Activated CD8-positive, alpha-beta T cell treated with anti-CD3 and anti-CD28 coated beads for 36 hours (primary cell): ENCODE results near the gene OPCML. TPM values are rescaled to one million over a fixed set of nuclear protein-coding genes. Genes with fewer than 3 reads are reported as not detected.

Experiments
- ATAC-seq: fragments of 200-7000 bp; cut with Tn5 transposase; one replicate; pipeline ENCODE4 v1.10.0; 2021; ENCODE audit warnings: mild to moderate bottlenecking, moderate library complexity
- CTCF ChIA-PET: fragments of 350-600 bp; sonication (Branson Sonifier 250); formaldehyde crosslinking; loops from one replicate; lab custom pipeline; 2021; ENCODE audit warnings: antibody characterized with exemption; lab: Charles Lee
- POLR2A ChIA-PET: fragments of 350-600 bp; sonication (Branson Sonifier 250); formaldehyde crosslinking; loops from one replicate; lab custom pipeline; 2021; ENCODE audit warnings: antibody characterized with exemption; lab: Charles Lee
- DNase-seq: peaks from one replicate; pipeline ENCODE4 v3.0.0-alpha.2; 2020
- H3K27ac Mint-ChIP-seq: one replicate; pipeline ENCODE4 v1.8.0; 2021; ENCODE audit warnings: mild to moderate bottlenecking, mixed read lengths
- H3K27me3 Mint-ChIP-seq: one replicate; pipeline ENCODE4 v1.8.0; 2021; ENCODE audit warnings: mixed read lengths
- H3K36me3 Mint-ChIP-seq: one replicate; pipeline ENCODE4 v1.8.0; 2021; ENCODE audit warnings: low read depth, mixed read lengths
- H3K4me1 Mint-ChIP-seq: one replicate; pipeline ENCODE4 v1.8.0; 2021; ENCODE audit warnings: low read depth, mixed read lengths
- H3K4me3 Mint-ChIP-seq: one replicate; pipeline ENCODE4 v1.8.0; 2021; ENCODE audit warnings: mild to moderate bottlenecking, moderate library complexity, mixed read lengths
- H3K9me3 Mint-ChIP-seq: one replicate; pipeline ENCODE4 v1.8.0; 2021; ENCODE audit warnings: mixed read lengths
- CTCF ChIP-seq: fragments of 200-600 bp; IDR thresholded peaks from one replicate; pipeline ENCODE4 v1.8.0; 2022; ENCODE audit warnings: antibody characterized with exemption, mild to moderate bottlenecking
- intact Hi-C: fragments of 100-400 bp; cut with micrococcal nuclease; formaldehyde crosslinking; loops from one replicate; pipeline ENCODE4 v1.10.0; 2022
- total RNA-seq, 2 experiments: library from RNA; stranded (reverse); gene quantifications; one replicate each; pipeline ENCODE4 v1.2.3, GENCODE V29; 2021

The OPCML gene
- total RNA-seq, 2 experiments from 2014 or later = not detected

- ChIA-PET POLR2A (no interaction called here), CTCF (no interaction called here)
- Mint-ChIP-seq H3K36me3 (no peaks in the 10 kb centered on the region), H3K4me1 (no peaks in the 10 kb centered on the region), H3K9me3 (no peaks in the 10 kb centered on the region), H3K27ac (no peak overlapping the region), H3K27me3 (no peaks in the 10 kb centered on the region), H3K4me3 (no peak overlapping the region)
- ATAC-seq (no peak), DNase-seq (no peak)
- TF ChIP-seq CTCF = no peak
- intact Hi-C loops = no loop called here
These were observed 182.3 kb downstream of the OPCML start for GRCh38 chr11:133350045-133350444.

GRCh38 chr11:133347988-133348387, 184.3 kb downstream of the OPCML start:
- intact Hi-C loops = no loop called here

GRCh38 chr11:133346137-133346536, 186.2 kb downstream of the OPCML start:
- intact Hi-C loops = no loop called here
- ChIA-PET POLR2A (no interaction called here), CTCF (no interaction called here)
- Mint-ChIP-seq H3K36me3 (no peaks in the 10 kb centered on the region), H3K4me3 (no peak overlapping the region), H3K27ac (no peak overlapping the region), H3K27me3 (no peaks in the 10 kb centered on the region), H3K4me1 (no peaks in the 10 kb centered on the region), H3K9me3 (no peaks in the 10 kb centered on the region)
- no peak for ATAC-seq
- no peak for DNase-seq
- no peak for TF ChIP-seq CTCF

More at GRCh38 chr11:133347988-133348387, 184.3 kb downstream of the OPCML start:
- Mint-ChIP-seq H3K27me3 (no peaks in the 10 kb centered on the region), H3K9me3 (no peaks in the 10 kb centered on the region), H3K4me1 (no peaks in the 10 kb centered on the region), H3K4me3 (no peak overlapping the region), H3K27ac (no peak overlapping the region), H3K36me3 (no peaks in the 10 kb centered on the region)
- no peak for ATAC-seq
- no peak for TF ChIP-seq CTCF
- CTCF ChIA-PET = no interaction called here
- DNase-seq = no peak
- POLR2A ChIA-PET = no interaction called here

- intact Hi-C loops = no loop called here
- H3K9me3 Mint-ChIP-seq = no peaks in the 10 kb centered on the region
These were observed 188.3 kb downstream of the OPCML start for GRCh38 chr11:133343951-133344350.

More at GRCh38 chr11:133343951-133344350, 188.3 kb downstream of the OPCML start:
- no peaks in the 10 kb centered on the region for H3K4me1 Mint-ChIP-seq
- no peaks in the 10 kb centered on the region for H3K36me3 Mint-ChIP-seq
- ChIA-PET POLR2A (no interaction called here), CTCF (no interaction called here)
- H3K27me3 Mint-ChIP-seq = no peaks in the 10 kb centered on the region
- no peak overlapping the region for H3K27ac Mint-ChIP-seq
- H3K4me3 Mint-ChIP-seq = no peak overlapping the region
- ATAC-seq = no peak
- no peak for TF ChIP-seq CTCF
- DNase-seq = no peak
